Suprapubic skin (tissue), 4 donors: ENCODE measurements around the gene NR2F2.

Experiments used
- POLR2A ChIP-seq, 2 donors: fragments of 450-650 bp; IDR thresholded peaks; one replicate each; pipeline ENCODE4 v1.6.1; 2017; ENCODE audit warnings: antibody characterized with exemption in 2 of 2, mild to moderate bottlenecking in 2 of 2, moderate library complexity in 2 of 2
- POLR2AphosphoS5 ChIP-seq, 3 donors: sonication (generic); formaldehyde crosslinking; IDR thresholded peaks; one replicate each; pipeline ENCODE4 v1.6.1; 2017; ENCODE audit warnings: antibody characterized with exemption in 3 of 3
- TF ChIP-seq, protein P1 (sequence below), 2 donors: fragments of 200-600 bp in 1 of 2; fragments of 450-650 bp in 1 of 2; sonication (generic) in 1 of 2; IDR thresholded peaks; one replicate each; pipeline ENCODE4 v1.5.1; 2016 to 2019; ENCODE audit warnings: antibody characterized with exemption in 2 of 2, mild to moderate bottlenecking in 1 of 2, moderate library complexity in 1 of 2

DNA sequence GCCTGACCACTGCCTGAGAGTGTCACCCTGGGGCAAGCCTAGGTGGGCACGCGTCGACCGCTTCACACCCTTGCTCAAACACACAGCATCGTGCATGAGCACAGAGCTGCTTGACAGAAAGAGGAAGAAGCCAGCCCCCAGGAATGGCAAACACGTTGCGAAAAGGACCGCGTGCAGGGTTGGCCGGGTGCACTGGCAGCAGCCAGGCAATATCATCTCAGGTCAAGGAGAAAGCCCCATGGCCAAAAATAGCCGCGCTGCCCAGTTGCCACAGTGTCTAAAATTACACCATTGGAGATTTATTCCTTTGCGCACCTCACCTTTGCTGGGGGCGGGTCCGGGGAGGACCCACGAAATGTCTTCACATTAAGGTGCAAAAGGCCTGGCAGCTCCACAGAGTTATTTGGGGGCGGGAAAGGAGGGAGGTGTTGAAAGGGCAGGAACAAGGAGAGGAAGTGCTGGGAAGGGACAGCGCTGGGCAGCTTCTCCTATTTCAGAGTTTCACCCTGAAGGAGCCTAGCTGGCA, 44.7 kb upstream of the NR2F2 start:
- TF ChIP-seq, protein P1, sequence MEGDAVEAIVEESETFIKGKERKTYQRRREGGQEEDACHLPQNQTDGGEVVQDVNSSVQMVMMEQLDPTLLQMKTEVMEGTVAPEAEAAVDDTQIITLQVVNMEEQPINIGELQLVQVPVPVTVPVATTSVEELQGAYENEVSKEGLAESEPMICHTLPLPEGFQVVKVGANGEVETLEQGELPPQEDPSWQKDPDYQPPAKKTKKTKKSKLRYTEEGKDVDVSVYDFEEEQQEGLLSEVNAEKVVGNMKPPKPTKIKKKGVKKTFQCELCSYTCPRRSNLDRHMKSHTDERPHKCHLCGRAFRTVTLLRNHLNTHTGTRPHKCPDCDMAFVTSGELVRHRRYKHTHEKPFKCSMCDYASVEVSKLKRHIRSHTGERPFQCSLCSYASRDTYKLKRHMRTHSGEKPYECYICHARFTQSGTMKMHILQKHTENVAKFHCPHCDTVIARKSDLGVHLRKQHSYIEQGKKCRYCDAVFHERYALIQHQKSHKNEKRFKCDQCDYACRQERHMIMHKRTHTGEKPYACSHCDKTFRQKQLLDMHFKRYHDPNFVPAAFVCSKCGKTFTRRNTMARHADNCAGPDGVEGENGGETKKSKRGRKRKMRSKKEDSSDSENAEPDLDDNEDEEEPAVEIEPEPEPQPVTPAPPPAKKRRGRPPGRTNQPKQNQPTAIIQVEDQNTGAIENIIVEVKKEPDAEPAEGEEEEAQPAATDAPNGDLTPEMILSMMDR (IDR thresholded peaks at IDR 0.05), result no peak
- TF ChIP-seq POLR2AphosphoS5 (IDR thresholded peaks at IDR 0.05) (no peak), POLR2A (IDR thresholded peaks at IDR 0.05) (no peak)
